GM18511 (cell line): ENCODE results near the gene NINJ2.
"Not testable (repeated sequence)": the region's sequence is repeated elsewhere in the genome, so short reads cannot be mapped to it uniquely, and the experiment has no call there.

Experiments used
- ATAC-seq: cut with Tn5 transposase; IDR thresholded peaks from one replicate; pipeline ENCODE4 v1.9.1; 2021; ENCODE audit warnings: mild to moderate bottlenecking, moderate library complexity; ENCODE audit not compliant: unreplicated experiment

Gene NINJ2, protein sequence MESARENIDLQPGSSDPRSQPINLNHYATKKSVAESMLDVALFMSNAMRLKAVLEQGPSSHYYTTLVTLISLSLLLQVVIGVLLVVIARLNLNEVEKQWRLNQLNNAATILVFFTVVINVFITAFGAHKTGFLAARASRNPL

GRCh38 chr12:663293-663871 lies at the start of gene NINJ2:
Gene NINJ2 (minus strand): TSS chr12:663445. CDS start chr12:663360, 85 bp downstream.
- no peak for ATAC-seq

DNA sequence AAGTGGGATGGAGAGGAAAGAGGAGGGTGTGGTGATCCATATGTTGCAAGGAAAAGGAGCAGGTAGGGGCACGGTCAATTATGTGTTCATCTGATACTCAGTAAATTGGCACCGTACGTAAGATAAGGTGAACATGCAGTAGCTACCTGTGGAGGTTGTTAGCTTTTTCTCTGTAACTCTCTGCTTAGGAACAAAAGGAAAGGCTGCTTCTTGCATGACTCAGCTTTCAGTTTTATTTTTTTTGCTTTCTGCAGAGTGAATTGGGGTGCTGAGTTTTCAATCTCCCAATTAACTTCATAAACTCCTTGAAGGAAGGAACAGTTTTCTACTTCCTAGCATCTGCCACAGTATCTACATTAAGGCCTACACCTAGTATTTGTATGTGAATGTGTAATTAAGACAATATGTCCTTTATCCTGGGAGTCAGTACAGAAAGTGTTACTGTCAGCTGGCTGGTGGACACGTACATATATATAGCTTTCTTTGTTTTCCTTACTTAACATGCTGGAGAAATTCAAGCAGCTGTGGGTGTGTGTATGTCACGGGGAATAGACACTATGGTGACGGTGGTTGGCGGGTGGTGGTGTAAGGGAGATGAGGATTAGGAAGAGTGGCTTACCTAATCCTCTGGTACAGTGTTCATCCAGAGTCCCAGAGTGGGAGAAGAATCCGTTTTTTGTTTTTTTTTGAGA lies 49.1 kb upstream of the NINJ2 start:
- no peak for ATAC-seq

DNA sequence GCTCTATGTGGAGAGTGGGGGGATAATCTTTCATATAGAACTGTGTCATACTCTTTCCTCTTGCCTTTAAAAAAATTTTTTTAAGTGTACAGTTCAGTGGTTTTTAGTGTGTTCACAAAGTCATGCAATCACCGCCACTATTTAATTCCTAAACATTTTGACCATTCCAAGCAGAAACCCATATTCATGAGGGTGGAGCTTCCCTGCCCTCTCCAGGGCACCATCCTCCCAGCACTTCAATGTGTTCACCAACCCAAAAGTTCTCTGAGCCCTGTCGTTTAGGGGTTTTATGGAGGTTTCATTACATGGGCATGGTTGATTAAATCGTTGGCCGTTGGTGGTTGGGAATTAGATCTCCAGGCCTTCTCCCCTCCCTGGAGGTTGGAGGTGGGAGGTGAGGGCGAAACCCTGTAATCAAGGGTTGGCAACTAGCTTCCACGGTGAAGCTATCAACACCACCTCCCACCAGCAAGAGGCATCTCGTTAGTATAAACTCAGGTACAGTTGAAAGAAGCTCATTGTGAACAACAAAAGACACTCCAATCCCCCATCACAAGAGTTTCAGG lies 46.3 kb upstream of the NINJ2 start:
- no peak for ATAC-seq

GRCh38 chr12:708084-708483 lies 44.8 kb upstream of the NINJ2 start:
- not testable (repeated sequence) for ATAC-seq

DNA sequence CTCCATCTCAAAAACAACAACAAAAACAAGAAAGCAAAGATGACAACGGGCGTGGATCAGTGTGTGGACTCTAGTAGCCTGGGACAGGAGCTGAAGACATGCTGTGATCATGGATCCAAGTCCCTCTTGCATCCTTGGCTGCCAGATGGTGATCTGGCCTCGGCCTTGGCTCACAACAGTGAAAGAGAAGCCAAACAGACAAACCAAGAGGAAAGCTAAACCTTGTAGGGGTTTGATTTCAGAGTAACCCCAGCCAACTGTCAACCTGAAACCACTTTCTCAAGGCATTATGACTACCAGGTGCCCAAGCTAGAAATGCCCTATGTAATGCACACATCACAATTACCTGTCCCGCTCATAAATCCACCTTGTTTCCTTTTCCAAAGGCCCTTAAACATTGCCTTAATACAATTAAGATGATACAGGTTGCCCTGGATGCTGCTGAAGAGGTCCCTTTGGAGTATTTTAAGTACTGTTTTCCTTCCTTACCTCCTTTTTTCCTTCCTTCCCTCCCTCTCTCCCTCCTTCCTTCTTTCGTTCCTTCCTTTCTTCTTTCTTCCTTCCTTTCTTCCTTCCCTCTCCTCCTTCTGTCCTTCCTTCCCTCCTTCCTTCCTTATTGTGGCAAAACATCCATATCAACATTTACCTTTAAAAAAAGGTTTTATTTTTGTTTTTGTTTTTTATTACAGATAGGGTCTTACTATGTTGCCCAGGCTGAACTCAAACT lies 41.4 kb upstream of the NINJ2 start:
- no peak for ATAC-seq

DNA sequence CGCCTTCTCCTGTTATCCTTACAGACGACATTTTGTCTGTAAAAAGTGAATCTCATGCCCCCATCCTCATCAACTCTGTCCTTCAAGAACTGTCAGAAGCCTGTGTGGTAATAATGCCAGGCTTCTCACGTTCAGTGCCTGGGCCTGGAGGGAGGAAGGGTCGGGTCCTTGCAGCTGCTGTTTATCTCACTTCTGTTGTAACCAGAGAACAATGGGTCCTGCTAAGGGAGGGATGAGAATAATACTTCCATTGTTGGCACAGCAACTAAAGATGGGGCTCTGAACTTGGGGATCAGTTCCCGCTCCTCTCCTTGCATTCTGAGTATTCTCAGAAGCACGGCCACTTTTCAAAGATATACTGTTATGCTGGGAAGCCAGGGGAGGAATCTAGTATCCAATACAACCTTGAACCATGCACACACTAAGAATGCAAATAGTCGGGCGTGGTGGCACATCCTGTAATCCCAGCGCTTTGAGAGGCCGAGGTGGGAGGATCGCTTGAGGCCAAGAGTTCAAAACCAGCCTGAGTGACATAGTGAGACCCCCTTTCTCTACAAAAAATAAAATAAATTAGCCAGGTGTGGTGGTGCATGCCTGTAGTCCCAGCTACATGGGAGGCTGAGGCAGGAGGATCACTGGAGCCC lies 38.8 kb upstream of the NINJ2 start:
- ATAC-seq = no peak

DNA sequence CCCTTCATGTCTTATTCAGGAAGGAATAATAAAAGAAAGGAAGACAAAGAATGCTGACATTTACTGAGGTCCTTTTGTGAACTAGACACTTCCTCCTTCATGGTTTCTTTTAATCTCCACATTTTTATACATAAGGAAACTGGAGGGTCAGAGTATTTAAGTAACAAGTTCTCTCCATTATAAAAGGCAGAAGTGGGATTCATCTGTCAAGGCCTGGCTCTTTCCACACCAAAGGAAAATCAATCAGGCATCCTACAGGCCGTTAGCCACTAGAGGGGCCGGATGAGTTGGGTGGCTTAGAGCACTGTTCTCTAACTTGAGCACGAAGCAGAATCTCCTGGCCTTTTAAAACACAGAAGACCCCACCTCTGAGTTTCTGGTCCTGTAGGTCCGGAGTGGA lies 36.8 kb upstream of the NINJ2 start:
- ATAC-seq = no peak

DNA sequence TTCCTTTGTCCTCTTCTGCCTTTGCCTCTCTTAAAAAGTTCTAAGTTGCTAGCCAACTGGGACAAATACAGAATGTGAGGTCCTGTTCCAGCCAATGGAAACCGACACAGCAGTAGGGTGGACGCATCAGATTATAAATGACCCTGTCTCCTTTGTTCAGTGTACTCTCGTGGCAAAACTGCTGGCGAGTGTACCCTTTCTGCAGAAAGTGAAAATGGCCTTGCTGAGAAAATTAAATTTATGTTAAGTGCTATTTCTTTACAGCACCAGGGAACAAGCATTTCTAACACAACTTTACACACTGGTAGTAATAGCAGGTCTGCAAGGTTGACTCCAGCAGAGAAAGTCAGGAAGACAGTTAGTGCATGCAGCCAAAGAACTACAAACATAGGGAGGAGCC lies 35.0 kb upstream of the NINJ2 start:
- ATAC-seq = not testable (repeated sequence)

DNA sequence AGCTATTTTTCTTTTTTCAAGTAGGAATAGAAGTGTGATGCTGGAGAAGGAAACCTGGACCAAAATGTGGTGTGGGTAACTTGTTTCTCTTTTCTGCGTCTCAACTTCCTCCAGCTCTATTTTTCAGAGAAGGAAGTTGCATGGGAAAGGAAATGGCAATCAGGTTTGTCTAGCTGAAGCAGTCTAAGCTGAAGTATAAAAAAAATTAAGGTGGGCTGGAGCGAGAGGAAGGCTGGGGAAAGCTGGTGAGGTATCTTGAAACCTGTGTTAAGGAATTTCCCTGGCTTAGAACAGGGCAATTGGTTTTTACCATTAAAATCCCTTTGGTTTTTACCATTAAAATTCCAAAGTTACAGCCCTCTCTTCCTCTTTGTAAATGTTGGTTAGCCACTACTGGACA lies 34.2 kb upstream of the NINJ2 start:
- no peak for ATAC-seq

DNA sequence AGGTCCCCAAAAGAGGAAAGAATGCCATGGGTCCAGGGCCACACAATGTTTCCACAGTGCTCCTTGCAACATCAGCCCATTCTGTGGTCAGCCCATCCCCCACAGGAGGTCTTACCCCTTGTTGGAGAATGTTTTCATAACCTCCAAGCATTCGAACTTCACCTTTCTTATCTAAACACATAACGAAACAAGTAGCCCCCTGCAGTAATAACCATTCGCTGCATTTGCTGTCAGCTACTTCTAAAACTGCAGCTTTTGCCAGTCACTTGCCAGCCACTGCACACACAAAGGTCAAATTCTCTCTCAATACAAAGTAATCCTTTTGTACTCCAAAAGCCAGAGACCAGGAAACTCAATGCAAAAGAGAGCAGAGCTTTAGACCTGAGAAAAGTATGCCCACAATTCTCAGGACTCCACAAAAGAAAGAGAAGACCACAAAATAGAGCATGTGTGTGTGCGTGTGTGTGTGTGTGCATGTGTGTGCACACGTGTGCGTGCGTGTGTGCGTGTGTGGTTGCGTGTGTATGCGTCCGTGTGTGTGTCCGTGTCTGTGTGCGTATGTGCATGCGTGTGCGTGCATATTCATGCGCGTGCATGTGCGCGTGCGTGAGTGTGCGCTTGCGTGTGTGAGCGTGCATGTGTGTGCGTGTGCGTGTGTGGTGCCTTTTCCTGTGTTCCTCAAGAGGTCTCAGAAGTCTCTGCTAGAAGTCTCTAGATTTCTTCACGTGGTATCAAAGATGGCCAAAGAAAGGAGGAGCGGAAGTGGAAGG lies 31.7 kb upstream of the NINJ2 start:
- no peak for ATAC-seq

DNA sequence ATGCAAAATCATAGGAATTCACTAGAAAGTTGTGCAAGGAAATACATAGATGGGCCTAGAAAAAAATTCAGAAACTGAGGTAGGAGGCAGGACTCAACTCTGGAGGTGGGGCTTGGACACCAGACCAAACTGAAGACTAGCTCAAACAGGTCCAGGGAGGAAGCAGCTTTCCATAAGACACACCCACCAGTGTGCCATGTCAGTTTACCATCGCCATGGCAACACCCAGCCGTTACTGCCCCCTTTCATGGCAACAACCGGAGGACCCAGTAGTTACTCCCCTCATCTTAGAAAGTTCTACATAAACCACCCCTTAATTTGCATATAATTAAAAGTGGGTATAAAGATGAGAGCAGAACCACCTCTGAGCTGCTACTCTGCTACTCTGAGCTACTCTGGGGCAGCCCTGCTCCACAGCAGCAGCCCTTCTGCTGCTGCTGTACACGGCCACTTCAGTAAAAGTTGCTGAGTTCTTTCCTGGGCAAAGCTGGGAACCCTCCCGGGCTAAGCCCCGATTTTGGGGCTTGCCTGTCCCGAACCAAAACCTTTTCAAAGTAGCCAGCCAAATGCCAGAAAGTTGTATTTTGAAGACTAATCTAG lies 30.8 kb upstream of the NINJ2 start:
- ATAC-seq = no peak

DNA sequence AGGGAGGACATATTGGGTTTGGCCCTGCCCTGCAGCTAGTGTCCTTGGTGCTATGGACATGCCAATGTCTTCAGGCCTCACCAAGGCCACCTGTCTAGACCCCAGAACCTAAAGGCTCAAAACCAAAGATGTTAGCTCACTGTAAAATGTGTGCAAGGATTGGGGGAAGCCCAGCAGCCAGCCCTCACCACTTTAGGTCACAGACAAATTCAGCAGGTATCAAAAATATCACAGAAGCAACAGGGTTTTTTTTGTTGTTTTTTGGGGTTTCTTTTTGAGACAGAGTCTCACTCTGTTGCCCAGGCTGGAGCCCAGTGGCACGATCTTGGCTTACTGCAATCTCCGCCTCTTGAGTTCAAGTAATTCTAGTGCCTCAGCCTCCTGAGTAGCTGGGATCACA lies 29.0 kb upstream of the NINJ2 start:
- no peak for ATAC-seq

- ATAC-seq = no peak
Observed at GRCh38 chr12:690466-690865, 27.2 kb upstream of the NINJ2 start.

GRCh38 chr12:685388-685787 lies 22.1 kb upstream of the NINJ2 start:
- ATAC-seq = peak; percentile 87

DNA sequence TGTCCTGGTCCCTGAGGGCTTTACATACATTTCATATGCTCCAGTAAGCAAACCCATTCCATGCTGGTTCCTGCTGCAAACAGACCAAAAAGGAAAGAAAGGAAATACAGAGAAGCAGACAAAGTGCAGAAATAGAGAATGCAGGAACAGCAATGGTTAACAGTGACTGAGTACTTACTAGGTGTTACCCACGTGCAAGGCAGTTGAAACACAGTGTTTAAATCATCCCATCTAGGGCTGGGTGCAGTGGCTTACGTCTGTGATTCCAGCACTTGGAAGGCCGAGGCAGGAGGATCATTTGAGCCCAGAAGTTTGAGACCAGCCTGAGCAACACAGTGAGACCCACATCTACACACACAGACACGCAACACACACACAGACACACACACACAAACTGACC lies 21.2 kb upstream of the NINJ2 start:
- no peak for ATAC-seq

DNA sequence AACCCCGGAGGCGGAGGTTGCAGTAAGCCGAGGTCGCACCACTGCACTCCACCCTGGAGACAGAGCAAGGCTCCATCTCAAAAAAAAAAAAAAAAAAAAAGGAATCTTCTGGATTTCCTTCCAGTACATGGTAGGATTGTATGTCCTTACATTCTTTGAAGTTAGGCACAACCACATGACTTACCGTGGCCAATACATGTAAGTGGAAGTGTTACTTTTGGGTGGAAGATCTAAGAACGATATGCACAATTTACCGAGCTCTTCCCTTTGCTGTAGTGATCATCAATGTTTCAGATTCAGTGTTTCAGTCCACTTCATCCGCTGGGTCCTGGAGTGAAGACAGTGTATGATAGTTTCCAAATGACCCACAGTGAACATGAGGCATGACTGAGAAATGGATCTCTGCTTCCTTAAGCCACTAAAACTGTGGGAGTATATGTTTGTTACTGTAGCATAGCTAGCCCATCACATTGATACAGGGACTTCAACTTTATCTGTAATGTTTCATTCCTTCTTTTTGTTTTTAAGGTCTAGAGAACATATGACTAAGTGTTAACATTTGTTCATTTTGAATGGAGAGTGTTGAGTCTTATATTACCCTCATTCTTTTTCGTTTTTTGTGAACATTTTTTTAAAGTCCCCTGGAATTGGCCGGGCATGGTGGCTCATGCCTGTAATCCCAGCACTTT lies 18.5 kb upstream of the NINJ2 start:
- no peak for ATAC-seq

DNA sequence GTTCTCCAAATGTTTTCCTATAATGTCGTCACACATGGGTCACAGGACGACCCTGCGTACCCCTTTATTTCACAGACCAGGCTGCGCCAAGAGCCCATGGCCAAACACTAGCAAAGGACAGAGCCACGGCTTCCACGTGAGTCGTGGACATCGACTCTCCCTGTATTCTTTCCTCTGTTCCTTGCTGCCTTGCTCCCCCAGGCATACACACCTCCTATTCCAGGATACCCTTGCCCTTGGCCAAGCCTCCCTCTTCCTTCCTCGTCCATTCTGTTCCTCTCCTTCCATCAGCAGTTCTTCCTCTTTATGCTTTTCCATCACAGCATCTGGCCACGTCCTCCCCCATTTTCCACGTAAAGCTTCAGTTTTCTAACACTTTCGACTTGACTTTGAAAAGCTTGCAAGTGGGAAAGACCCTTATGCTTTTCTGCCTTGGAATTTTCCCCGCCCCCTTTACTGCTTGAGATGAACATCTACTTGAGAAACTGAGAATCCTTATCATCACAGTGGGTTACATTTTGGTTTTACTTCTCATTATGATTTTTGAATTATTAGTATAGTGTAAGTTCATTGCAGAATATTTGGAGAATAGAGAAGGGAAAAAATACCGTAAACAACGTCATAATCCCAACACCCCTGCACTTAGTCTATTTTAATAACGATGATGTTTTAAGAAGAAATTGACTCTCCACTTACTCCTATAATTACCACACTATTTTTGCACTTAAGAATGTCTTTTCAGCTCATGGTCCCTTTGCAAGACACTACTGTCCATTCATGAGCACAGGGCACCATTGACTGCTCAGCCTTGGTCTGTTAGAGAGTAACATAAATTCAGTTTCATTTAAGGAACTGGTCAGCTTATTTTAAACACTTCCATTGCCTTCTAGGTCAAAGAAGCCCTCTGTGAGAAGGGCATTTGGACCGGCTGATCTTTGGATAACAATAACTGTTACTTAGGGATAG lies 15.8 kb upstream of the NINJ2 start:
- no peak for ATAC-seq

DNA sequence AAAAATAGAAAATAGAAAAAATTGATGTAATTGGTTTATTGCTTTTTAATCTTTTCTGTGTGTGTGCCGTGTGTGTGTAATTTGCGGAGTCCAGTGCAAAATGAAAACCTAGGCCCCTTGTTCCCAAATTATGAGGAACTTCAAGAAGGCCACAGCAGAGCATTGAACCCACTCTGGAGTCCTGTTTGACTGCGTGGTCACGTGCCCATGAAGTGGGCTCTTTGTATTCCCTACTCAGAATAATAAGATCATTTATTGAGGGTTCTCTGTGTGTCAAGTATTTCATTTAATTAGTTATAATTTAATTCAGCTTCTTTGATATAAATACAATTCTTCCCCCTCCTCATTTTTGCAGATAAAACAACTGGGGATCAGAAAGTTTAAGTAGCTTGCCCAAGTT lies 12.3 kb upstream of the NINJ2 start:
- ATAC-seq = no peak
